NCI-H2107 treated with DMSO at 0.1 percent for 48 hours (cell line): ENCODE measurements around the gene SECISBP2.
A peak's percentile ranks its signal among the peaks of the same experiment; 100 is the strongest.
"Not testable (repeated sequence)": the region's sequence is repeated elsewhere in the genome, so short reads cannot be mapped to it uniquely, and the experiment has no call there.

ENCODE experiments used
- DNase-seq: peaks from one replicate; lab custom pipeline; 2025; ENCODE audit not compliant: unreplicated experiment; lab: John Stamatoyannopoulos, UW

SECISBP2 gene

GRCh38 chr9:89318123-89319014 lies at the start of gene SECISBP2:
SECISBP2 (plus strand) TSS chr9:89318500; CDS start chr9:89318577, 77 bp downstream.
- peak; percentile 93 for DNase-seq

DNA sequence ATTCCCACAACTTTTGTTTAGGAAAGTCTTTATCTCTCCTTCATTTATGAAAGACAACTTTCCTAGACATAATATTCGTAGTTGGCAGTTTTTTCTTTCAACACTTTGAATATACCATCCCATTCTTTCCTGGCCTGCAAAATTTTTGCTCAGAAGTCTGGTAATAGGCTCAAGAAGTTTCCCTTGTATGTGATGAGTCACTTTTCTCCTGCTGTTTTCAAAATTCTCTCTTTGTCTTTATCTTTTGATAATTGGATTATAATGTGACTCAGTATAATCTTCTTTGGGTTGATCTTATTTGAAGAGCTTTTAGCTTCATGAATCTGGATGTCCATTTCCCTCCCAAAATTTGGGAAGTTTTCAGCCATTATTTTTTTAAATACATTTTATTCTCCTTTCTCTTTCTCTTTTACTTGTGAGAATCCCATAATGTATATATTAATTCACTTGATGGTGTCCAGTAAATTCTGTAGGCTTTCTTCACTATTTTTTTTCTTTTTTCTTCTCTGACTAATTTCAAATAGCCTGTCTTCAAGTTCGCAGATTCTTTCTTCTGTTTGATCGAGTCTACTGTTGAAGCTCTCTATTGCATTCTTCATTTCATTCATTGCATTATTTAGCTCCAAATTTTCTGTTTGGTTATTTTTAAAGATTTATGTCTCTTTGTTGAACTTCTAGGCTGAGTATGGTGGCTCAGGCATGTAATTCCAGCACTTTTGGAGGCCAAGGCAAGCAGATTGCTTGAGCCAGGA lies 44.6 kb upstream of the SECISBP2 start:
- no peak for DNase-seq

DNA sequence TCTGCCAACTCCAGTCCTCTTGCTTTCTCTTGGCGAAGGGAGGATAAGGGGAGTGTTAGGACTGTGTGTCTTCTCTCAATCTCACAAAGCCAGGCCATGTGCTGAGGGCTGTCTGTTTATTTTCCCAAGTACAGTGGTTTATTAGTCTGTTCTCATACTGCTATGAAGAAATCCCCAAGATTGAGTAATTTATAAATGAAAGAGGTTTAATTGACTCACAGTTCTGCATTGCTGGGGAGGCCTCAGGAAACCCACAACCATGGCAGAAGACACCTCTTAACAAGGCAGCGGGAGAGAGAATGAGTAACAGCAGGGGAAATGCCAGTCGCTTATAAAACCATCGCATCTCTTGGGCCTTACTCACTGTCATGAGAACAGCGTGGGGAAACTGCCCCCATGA lies 43.5 kb upstream of the SECISBP2 start:
- no peak for DNase-seq

DNA sequence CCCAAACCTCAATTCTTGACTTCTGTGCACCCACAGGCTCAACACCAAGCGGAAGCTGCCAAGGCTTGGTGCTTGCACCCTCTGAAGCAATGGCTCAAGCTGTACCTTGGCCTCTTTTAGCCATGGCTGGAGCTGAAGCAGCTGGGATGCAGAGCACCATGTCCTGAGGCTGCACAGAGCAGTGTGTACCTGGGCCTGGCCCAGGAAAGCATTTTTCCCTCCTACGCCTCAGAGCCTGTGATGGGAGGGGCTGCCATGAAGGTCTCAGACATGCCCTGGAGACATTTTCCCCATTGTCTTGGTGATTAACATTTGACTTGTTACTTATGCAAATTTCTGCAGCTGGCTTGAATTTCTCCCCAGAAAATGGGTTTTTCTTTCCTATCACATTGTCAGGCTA lies 42.3 kb upstream of the SECISBP2 start:
- DNase-seq: not testable (repeated sequence)

GRCh38 chr9:89277043-89277442 lies 41.3 kb upstream of the SECISBP2 start:
- no peak for DNase-seq

- DNase-seq: no peak
These were observed 40.8 kb upstream of the SECISBP2 start for GRCh38 chr9:89277454-89277853.

DNA sequence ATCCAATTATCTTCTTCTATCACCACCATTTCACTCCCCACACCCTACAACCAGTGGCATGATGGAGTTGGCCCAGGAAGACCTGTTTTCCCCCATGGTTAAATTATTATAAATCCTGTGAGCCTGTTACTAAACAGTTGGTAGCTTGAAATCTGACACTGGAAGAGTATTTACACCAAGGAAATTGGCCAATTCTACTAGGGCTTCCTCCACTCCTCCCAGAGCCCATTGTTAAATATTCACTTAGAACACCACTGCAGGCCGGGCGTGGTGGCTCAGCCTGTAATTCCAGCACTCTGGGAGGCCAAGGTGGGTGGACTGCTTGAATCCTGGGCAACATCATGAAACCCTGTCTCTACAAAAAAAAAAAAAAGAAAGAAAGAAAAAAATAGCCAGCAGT lies 39.7 kb upstream of the SECISBP2 start:
- DNase-seq: no peak

DNA sequence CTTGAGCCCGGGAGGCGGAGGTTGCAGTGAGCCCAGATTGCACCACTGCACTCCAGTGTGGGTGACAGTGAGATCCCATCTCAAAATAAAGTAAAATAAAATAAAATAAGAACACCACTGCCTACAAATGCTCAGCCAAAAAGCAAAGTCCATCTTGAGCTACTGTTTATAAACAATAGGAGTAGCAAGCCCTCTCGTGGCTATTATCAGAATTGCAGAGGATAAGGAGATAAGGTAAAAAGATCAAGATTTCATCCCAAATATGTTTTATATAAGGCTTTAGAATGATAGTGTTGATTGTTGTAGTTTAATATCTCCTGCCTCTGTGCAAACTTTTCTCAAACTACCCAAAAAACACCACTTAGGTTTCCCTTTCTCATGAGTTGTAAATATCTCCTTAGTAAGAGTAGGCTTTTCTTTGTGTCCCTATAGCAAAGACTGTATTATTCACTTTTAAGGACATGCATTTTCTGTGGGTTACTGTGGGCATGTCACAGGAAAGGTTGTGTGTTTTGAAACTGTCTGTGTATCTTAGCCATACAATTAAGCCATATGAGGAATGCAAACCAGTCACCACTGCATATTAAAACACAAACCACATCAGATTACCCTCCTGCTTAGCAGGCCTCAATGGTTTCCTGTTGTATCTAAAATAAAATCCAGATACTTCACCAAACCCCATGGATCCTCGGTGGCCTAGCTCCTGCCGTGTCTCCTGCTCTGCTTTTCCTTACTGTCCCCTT lies 39.1 kb upstream of the SECISBP2 start:
- DNase-seq: no peak

- no peak for DNase-seq
These were observed 37.2 kb upstream of the SECISBP2 start for GRCh38 chr9:89281106-89281505.

DNA sequence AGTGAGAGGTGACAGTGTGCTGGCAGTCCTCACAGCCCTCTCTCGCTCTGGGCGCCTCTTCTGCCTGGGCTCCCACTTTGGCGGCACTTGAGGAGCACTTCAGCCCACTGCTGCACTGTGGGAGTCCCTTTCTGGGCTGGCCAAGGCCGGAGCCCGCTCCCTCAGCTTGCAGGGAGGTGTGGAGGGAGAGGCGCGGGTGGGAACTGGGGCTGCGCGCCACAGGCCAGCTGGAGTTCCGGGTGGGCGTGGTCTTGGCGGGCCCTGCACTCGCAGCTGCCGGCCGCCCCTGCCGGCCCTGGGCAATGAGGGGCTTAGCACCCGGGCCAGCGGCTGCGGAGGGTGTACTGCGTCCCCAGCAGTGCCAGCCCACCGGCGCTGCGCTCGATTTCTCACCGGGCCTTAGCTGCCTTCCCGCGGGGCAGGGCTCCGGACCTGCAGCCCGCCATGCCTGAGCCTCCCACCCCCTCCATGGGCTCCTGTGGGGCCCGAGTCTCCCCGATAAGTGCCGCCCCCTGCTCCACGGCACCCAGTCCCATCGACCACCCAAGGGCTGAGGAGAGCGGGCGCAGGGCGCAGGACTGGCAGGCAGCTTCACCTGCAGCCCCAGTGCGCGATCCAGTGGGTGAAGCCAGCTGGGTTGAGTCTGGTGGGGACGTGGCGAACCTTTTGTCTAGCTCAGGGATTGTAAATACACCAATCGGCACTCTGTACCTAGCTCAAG lies 35.9 kb upstream of the SECISBP2 start:
- not testable (repeated sequence) for DNase-seq

- DNase-seq: no peak
These were observed 34.2 kb upstream of the SECISBP2 start for GRCh38 chr9:89284076-89284475.

DNA sequence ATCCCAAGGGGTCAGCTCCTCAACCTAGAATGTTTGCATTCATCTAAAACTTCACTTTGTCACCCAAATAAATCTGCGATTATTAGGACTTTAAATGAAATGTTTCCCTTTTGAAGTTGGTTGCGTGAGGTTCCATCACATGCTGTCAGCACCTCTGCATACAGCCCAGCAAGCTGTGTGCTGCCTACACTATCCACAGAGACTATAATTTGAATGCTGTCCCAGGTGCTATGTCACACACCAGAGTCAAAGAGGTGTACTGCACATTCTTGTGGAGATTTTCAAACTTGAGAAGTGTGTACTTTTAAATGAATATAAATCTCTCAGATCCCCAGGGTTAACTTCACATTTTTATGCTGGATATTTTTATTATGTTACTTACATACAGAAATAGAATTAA lies 26.6 kb upstream of the SECISBP2 start:
- DNase-seq: no peak

DNA sequence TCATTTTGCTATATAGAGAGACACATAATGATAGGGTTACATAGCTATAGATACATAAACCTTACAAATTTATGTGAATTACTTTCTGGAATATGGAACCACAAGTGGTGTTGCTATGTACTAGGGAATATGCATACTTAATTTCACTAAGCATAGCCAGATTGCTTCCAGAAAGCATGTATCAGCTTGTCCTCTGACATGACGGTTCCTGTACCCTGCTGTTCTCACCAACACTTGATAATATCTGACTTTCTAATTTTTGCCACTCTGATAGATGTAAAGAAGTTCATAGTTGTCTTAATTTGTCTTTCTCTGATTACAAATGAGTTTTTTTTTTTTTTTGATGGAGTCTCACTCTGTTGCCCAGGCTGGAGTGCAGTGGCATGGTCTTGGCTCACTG lies 25.3 kb upstream of the SECISBP2 start:
- DNase-seq: no peak

DNA sequence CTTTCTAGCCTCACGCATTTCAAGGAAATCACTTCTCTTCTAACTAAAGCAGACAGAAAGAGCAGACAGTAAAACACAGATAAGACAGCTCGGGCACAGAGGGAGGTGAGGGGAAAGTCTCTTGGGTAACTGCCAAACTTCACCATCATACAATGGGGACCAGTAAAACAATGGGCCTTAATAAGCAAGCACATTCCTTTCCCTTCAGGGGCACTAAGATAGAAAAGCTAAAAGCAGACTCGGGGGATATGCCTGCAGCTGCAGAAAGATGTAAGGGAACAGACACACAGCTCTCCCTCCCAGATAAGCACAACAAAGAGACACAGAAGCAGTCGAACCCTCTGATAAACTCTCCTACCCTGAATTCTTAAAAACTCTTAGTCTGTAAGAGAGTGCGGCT lies 22.9 kb upstream of the SECISBP2 start:
- no peak for DNase-seq

- not testable (repeated sequence) for DNase-seq
These were observed 16.3 kb upstream of the SECISBP2 start for GRCh38 chr9:89301996-89302395.

DNA sequence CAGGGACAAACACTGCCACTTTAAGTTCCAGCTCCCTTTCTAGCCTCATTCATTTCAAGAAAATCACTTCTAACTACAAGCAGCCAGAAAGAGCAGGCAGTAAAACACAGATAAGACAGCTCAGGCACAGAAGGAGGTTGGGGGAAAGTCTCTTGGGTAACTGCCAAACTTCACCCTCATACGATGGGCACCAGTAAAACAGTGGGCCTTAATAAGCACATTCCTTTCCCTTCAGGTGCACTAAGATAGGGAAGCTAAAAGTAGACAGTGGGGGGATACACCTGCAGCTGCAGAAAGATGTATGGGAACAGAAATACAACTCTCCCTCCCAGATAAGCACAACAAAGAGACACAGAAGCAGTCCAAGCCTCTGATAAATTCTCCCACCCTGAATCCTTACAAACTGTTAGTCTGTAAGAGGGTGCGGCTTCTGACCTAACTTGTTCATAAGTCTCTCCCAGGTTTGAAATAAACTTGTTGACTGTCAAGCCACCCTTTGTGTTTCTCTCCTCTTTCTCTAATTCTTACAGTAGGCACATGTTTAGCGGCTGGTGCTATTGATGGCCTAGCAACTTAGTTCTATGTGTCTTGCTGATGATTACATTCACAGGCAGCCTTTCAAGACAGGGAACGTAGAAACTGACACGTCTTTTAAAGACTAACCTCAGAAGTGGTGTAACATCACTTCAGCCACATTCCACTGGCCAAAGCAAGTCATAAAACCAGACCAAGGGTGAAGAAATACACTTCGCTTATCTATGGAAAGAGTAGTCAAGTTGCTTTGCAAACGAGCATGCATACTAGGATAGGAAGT lies 14.1 kb upstream of the SECISBP2 start:
- no peak for DNase-seq

- DNase-seq: no peak
These were observed 13.5 kb upstream of the SECISBP2 start for GRCh38 chr9:89304834-89305188.

DNA sequence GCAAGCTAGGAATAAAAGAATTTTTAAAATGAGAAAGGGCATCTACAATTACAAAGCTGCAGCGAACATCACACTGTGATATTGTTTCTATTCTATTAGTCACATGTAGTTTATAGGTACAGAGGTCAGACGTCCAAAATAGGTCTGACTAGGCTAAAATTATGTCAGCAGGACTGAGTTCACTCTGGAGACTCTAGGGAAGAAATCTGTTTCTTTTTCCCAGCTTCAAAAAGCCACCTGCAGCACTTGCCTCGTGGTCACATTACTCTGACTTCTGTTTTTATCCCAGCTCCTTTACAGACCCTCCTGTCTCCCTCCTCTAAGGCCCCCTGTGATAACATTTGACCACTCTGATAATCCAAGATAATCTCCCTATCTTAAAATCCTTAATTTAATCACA lies 12.4 kb upstream of the SECISBP2 start:
- DNase-seq: no peak

DNA sequence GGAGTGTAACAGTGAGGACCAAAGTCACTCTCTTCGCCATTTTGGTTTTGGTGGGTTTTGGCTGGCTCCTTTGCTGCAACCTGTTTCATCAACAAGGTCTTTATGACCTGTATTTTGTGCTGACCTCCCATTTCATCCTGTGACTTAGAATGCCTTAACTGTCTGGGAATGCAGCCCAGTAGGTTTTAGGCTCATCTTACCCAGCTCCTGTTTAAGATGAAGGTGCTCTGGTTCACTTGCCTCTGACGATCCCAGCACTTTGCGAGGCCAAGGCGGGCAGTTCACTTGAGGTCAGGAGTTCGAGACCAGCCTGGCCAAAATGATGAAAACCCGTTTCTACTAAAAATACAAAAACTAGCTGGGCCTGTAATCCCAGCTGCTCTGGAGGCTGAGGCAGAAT lies 9.1 kb upstream of the SECISBP2 start:
- no peak for DNase-seq
